GM12878 (cell line): Measurements from ENCODE around the gene RAB32. TPM values are rescaled to one million over a fixed set of nuclear protein-coding genes. Genes with fewer than 3 reads are reported as not detected.

Experiments used
- CBFB ChIP-seq: IDR thresholded peaks from 2 replicates; pipeline ENCODE4 v1.6.1; 2016; ENCODE audit warnings: antibody characterized with exemption, low read depth
- MTA2 ChIP-seq: fragments of 450-650 bp; IDR thresholded peaks from 2 replicates; pipeline ENCODE4 v1.6.1; 2016; ENCODE audit warnings: low read depth, mild to moderate bottlenecking, moderate library complexity
- MTA3 ChIP-seq: IDR thresholded peaks from 2 replicates; pipeline ENCODE4 v1.6.1; 2012; ENCODE audit warnings: low read length, inconsistent platforms, borderline replicate concordance
- SIX5 ChIP-seq: IDR thresholded peaks from 2 replicates; pipeline ENCODE4 v1.6.1; 2011; ENCODE audit warnings: mild to moderate bottlenecking, low read depth, low read length, moderate library complexity; ENCODE audit not compliant: severe bottlenecking
- polyA plus RNA-seq, 11 experiments: library from polyadenylated mRNA; depleted of rRNA in 4 of 11; unstranded in 6 of 11; stranded (reverse) in 5 of 11; fragments of >200 nt; fragmentation: Nextera tagmentation in 4 of 11; fragmentation: Illumina TruSeq in 1 of 11; extraction: Ambion mirVana in 4 of 11; extraction: Trizol in 1 of 11; gene quantifications; 1 replicate in 1 of 11; 2 replicates in 10 of 11; pipeline versions ENCODE4 v1.2.1 to v1.2.3, GENCODE V29; 2011 to 2016; ENCODE audit warnings: inconsistent platforms in 2 of 11, missing spikeins in 2 of 11, low read depth in 1 of 11
- total RNA-seq, 4 experiments: library from RNA; depleted of rRNA in 3 of 4; stranded (reverse); fragments of >200 nt in 3 of 4; fragmentation: Illumina TruSeq in 1 of 4; extraction: Trizol in 1 of 4; gene quantifications; 2 replicates each; pipeline versions ENCODE4 v1.2.1 to v1.2.3, GENCODE V29; 2013 to 2021
- TF ChIP-seq, protein P1 (sequence below): fragments of 450-650 bp; formaldehyde crosslinking; IDR thresholded peaks from 2 replicates; pipeline ENCODE4 v1.5.0; 2022; ENCODE audit warnings: mild to moderate bottlenecking, missing genetic modification characterization
- TF ChIP-seq, protein P2 (sequence below): fragments of 450-650 bp; formaldehyde crosslinking; IDR thresholded peaks from 2 replicates; pipeline ENCODE4 v1.4.0; 2020; ENCODE audit warnings: mild to moderate bottlenecking, moderate library complexity

Gene RAB32
- total and polyA plus RNA-seq, 10 of the 15 experiments (the other 5 are each of a cell fraction or from before 2014, with no cell fraction given) = 0.50 TPM; not detected in 9

- TF ChIP-seq, protein P1, sequence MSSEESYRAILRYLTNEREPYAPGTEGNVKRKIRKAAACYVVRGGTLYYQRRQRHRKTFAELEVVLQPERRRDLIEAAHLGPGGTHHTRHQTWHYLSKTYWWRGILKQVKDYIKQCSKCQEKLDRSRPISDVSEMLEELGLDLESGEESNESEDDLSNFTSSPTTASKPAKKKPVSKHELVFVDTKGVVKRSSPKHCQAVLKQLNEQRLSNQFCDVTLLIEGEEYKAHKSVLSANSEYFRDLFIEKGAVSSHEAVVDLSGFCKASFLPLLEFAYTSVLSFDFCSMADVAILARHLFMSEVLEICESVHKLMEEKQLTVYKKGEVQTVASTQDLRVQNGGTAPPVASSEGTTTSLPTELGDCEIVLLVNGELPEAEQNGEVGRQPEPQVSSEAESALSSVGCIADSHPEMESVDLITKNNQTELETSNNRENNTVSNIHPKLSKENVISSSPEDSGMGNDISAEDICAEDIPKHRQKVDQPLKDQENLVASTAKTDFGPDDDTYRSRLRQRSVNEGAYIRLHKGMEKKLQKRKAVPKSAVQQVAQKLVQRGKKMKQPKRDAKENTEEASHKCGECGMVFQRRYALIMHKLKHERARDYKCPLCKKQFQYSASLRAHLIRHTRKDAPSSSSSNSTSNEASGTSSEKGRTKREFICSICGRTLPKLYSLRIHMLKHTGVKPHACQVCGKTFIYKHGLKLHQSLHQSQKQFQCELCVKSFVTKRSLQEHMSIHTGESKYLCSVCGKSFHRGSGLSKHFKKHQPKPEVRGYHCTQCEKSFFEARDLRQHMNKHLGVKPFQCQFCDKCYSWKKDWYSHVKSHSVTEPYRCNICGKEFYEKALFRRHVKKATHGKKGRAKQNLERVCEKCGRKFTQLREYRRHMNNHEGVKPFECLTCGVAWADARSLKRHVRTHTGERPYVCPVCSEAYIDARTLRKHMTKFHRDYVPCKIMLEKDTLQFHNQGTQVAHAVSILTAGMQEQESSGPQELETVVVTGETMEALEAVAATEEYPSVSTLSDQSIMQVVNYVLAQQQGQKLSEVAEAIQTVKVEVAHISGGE = no peak
- TF ChIP-seq SIX5 = no peak
- no peak for TF ChIP-seq MTA2
- TF ChIP-seq CBFB = no peak
- TF ChIP-seq, protein P2, sequence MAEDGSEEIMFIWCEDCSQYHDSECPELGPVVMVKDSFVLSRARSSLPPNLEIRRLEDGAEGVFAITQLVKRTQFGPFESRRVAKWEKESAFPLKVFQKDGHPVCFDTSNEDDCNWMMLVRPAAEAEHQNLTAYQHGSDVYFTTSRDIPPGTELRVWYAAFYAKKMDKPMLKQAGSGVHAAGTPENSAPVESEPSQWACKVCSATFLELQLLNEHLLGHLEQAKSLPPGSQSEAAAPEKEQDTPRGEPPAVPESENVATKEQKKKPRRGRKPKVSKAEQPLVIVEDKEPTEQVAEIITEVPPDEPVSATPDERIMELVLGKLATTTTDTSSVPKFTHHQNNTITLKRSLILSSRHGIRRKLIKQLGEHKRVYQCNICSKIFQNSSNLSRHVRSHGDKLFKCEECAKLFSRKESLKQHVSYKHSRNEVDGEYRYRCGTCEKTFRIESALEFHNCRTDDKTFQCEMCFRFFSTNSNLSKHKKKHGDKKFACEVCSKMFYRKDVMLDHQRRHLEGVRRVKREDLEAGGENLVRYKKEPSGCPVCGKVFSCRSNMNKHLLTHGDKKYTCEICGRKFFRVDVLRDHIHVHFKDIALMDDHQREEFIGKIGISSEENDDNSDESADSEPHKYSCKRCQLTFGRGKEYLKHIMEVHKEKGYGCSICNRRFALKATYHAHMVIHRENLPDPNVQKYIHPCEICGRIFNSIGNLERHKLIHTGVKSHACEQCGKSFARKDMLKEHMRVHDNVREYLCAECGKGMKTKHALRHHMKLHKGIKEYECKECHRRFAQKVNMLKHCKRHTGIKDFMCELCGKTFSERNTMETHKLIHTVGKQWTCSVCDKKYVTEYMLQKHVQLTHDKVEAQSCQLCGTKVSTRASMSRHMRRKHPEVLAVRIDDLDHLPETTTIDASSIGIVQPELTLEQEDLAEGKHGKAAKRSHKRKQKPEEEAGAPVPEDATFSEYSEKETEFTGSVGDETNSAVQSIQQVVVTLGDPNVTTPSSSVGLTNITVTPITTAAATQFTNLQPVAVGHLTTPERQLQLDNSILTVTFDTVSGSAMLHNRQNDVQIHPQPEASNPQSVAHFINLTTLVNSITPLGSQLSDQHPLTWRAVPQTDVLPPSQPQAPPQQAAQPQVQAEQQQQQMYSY = no peak
- no peak for TF ChIP-seq MTA3
Observed at GRCh38 chr6:146548898-146549374, 5.3 kb downstream of the RAB32 start (continued).
